AG10803 (cell line): Measurements from ENCODE around the gene PDGFA.

Experiments
- DNase-seq: peaks from one replicate; pipeline ENCODE4 v3.0.0; 2010; ENCODE audit warnings: low read depth
- H3K4me3 ChIP-seq: 2 replicates; pipeline ENCODE4 v1.5.1; 2011; ENCODE audit warnings: mild to moderate bottlenecking, low read length, control low read depth
- TF ChIP-seq, protein P1 (sequence below): conservative IDR thresholded peaks from 2 replicates; pipeline ENCODE4 v1.5.1; 2011; ENCODE audit warnings: mild to moderate bottlenecking, low read length, control low read depth, inconsistent platforms

The PDGFA gene

GRCh38 chr7:491292-491957 is 28.2 kb downstream of the PDGFA start:
- no peak for DNase-seq
- H3K4me3 ChIP-seq: no peak overlapping the region
- TF ChIP-seq, protein P1, sequence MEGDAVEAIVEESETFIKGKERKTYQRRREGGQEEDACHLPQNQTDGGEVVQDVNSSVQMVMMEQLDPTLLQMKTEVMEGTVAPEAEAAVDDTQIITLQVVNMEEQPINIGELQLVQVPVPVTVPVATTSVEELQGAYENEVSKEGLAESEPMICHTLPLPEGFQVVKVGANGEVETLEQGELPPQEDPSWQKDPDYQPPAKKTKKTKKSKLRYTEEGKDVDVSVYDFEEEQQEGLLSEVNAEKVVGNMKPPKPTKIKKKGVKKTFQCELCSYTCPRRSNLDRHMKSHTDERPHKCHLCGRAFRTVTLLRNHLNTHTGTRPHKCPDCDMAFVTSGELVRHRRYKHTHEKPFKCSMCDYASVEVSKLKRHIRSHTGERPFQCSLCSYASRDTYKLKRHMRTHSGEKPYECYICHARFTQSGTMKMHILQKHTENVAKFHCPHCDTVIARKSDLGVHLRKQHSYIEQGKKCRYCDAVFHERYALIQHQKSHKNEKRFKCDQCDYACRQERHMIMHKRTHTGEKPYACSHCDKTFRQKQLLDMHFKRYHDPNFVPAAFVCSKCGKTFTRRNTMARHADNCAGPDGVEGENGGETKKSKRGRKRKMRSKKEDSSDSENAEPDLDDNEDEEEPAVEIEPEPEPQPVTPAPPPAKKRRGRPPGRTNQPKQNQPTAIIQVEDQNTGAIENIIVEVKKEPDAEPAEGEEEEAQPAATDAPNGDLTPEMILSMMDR: no peak

- TF ChIP-seq, protein P1: no peak
- no peak overlapping the region for H3K4me3 ChIP-seq
- DNase-seq: no peak
These were observed 29.0 kb downstream of the PDGFA start for GRCh38 chr7:490461-491291.

DNA sequence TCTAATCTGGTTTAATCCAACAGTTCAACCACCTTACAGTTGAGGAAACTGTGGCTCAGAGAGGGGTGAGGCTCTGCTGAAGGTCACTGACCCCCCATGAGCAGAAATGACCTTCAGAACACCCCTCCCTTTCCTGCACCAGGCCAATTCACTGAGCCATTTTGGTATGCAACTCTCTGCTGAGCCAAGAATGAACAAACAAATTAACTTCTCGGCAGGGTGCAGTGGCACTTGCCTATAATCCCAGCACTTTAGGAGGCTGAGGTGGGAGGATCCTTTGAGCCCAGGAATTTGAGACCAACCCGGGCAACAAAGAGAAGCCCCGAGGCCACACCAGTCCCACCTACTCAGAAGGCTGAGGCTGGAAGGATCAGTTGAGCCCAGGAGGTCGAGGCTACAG is 29.8 kb downstream of the PDGFA start:
- TF ChIP-seq, protein P1: no peak
- no peak overlapping the region for H3K4me3 ChIP-seq
- DNase-seq: no peak

DNA sequence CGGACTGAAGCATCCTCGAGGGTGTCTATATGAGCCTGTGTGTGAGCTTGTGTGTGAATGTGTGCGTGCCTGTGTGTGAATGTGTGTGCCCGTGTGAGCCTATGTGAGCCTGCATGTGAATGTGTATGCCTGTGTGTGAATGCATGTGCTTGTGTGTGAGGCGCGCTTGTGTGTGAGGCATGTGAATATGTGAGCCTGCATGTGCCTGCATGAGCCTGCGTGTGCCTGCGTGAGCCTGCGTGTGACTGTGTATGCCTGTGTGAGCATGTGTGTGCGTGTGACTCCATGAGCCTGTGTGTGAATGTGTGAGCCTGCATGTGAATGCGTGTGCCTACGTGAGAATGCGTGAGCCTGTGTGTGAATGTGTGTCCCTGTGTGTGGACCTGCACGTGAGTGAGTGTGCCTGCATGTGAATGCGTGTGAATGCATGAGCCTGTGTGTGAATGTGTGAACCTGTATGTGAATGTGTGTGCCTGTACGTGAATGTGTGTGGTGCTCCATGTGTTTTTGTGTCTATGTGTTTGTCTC is 33.4 kb downstream of the PDGFA start:
- H3K4me3 ChIP-seq: no peak overlapping the region
- TF ChIP-seq, protein P1: no peak
- DNase-seq: no peak

DNA sequence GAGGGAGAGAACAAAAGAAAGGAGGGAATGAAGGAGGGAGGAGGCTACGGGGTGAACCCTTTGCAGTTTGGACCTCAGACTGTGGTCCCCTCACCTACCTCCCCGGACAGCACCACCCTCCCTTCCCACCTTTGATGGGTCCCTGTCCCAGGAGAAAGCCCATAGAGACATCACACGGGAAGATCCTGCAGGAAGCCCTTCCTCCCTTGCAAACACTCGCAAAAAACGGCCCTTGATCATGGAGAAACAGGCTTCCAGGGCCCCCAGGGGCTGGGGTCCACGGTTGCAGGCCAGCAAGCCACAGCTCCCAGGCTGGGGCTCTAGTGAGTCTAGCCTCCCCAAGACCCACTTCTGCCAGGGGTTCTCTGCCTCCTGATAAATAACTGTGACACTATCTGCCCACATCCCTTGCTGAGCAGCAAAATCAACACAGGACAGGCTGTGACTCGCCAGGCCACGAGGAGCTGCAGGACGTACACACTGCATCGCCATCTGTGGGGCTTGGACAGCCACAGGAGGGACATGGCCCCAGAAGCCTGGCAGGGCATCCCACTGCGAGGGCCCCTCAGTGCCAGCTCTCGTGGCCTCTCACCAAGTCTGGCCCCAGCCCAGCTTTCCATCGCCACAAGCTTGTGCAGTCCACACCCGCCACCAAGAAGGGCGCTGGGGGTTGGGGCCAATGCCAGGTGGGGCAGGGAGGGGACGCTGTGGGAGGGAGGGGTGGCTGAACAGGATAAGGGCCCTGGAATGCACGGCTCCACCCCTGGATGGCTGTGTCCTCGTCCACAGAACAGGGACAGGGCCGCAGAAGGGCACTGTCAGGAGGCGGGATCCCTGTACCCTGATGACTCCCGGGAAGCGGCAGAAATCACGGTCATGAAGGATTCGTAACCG is 34.2 kb downstream of the PDGFA start:
- no peak for DNase-seq
- TF ChIP-seq, protein P1: no peak
- no peak overlapping the region for H3K4me3 ChIP-seq

GRCh38 chr7:484356-485101 is 35.1 kb downstream of the PDGFA start:
- TF ChIP-seq, protein P1: no peak
- DNase-seq: no peak
- no peak overlapping the region for H3K4me3 ChIP-seq
